WTC11 (cell line): ENCODE data around the gene SNRPA. TPM values are rescaled to one million over a fixed set of nuclear protein-coding genes. Genes with fewer than 3 reads are reported as not detected.
A peak's percentile ranks its signal among the peaks of the same experiment; 100 is the strongest.

Experiments
- ATAC-seq: fragments of 200-7000 bp; cut with Tn5 transposase; 2 replicates; pipeline ENCODE4 v1.10.0; 2021; ENCODE audit warnings: mild to moderate bottlenecking, moderate library complexity
- CTCF ChIA-PET: fragments of 300-600 bp; sonication (Branson Sonifier 250); formaldehyde crosslinking; loops from one replicate; lab custom pipeline; 2021; ENCODE audit warnings: antibody characterized with exemption; lab: Charles Lee
- POLR2A ChIA-PET: fragments of 350-600 bp; sonication (Branson Sonifier 250); formaldehyde crosslinking; loops from one replicate; lab custom pipeline; 2021; ENCODE audit warnings: antibody characterized with exemption; lab: Charles Lee
- DNase-seq: peaks from one replicate; pipeline ENCODE4 v3.0.0; 2021; ENCODE audit warnings: low spot score
- H3K27ac Mint-ChIP-seq: 2 replicates; pipeline ENCODE4 v1.8.0; 2021; ENCODE audit warnings: mixed read lengths
- H3K27me3 Mint-ChIP-seq: 2 replicates; pipeline ENCODE4 v1.8.0; 2021; ENCODE audit warnings: low read depth, mild to moderate bottlenecking, moderate library complexity, mixed read lengths
- H3K36me3 Mint-ChIP-seq: 2 replicates; pipeline ENCODE4 v1.8.0; 2021; ENCODE audit warnings: mixed read lengths
- H3K4me1 Mint-ChIP-seq: 2 replicates; pipeline ENCODE4 v1.8.0; 2022; ENCODE audit warnings: mixed read lengths
- H3K4me3 Mint-ChIP-seq: 2 replicates; pipeline ENCODE4 v1.8.0; 2021; ENCODE audit warnings: mild to moderate bottlenecking, moderate library complexity, mixed read lengths
- H3K9me3 Mint-ChIP-seq: 2 replicates; pipeline ENCODE4 v1.8.0; 2021; ENCODE audit warnings: mixed read lengths
- AR ChIP-seq: fragments of 250-450 bp; sonication (Bioruptor Pico); IDR thresholded peaks from 2 replicates; pipeline ENCODE4 v1.9.0; 2021; ENCODE audit warnings: mild to moderate bottlenecking
- ATF1 ChIP-seq: sonication (generic); formaldehyde crosslinking; IDR thresholded peaks from 2 replicates; pipeline ENCODE4 v1.8.1; 2023; ENCODE audit warnings: mild to moderate bottlenecking, moderate library complexity, missing genetic modification reagents
- E2F1 ChIP-seq: sonication (generic); formaldehyde crosslinking; IDR thresholded peaks from 2 replicates; pipeline ENCODE4 v1.8.0; 2022; ENCODE audit warnings: mild to moderate bottlenecking, missing genetic modification reagents
- GTF2I ChIP-seq: fragments of 250-450 bp; sonication (Bioruptor Pico); conservative IDR thresholded peaks from 2 replicates; pipeline ENCODE4 v1.4.0; 2021; ENCODE audit warnings: mild to moderate bottlenecking
- HMGXB4 ChIP-seq: sonication (generic); formaldehyde crosslinking; IDR thresholded peaks from 2 replicates; pipeline ENCODE4 v1.8.1; 2023; ENCODE audit warnings: mild to moderate bottlenecking, moderate library complexity, missing genetic modification reagents
- NFYB ChIP-seq: sonication (generic); formaldehyde crosslinking; conservative IDR thresholded peaks from 2 replicates; pipeline ENCODE4 v1.8.0; 2022; ENCODE audit warnings: low read depth, missing genetic modification reagents
- TEAD4 ChIP-seq: sonication (generic); formaldehyde crosslinking; IDR thresholded peaks from 2 replicates; pipeline ENCODE4 v1.8.0; 2022; ENCODE audit warnings: mild to moderate bottlenecking, missing genetic modification reagents
- ZNF425 ChIP-seq: fragments of 250-450 bp; sonication (Bioruptor Pico); conservative IDR thresholded peaks from 2 replicates; pipeline ENCODE4 v1.9.0; 2021; ENCODE audit warnings: mild to moderate bottlenecking
- total RNA-seq: library from RNA; stranded (reverse); gene quantifications from 3 replicates; pipeline ENCODE4 v1.2.3, GENCODE V29; 2021
- TF ChIP-seq, protein P1 (sequence below): sonication (generic); formaldehyde crosslinking; IDR thresholded peaks from 2 replicates; pipeline ENCODE4 v1.8.1; 2023; ENCODE audit warnings: mild to moderate bottlenecking, missing genetic modification reagents
- TF ChIP-seq, protein P2 (sequence below): sonication (generic); formaldehyde crosslinking; IDR thresholded peaks from 2 replicates; pipeline ENCODE4 v1.8.1; 2022; ENCODE audit warnings: low read depth, mild to moderate bottlenecking, moderate library complexity, missing genetic modification reagents, borderline replicate concordance

SNRPA gene
- total RNA-seq, 1 experiment from 2014 or later, result 227 TPM

- Mint-ChIP-seq H3K4me3 (no peak overlapping the region), H3K36me3 (peaks cover 9% of the 10 kb centered on the region), H3K27me3 (no peaks in the 10 kb centered on the region), H3K9me3 (no peaks in the 10 kb centered on the region), H3K4me1 (0 out of 2 replicates have a peak, but pooled peaks cover 2% of the 10 kb centered on the region), H3K27ac (peak overlapping the region; percentile 68)
- no peak for ATAC-seq
- no peak for TF ChIP-seq AR (CRISPR knock-in tag)
- TF ChIP-seq, protein P1, sequence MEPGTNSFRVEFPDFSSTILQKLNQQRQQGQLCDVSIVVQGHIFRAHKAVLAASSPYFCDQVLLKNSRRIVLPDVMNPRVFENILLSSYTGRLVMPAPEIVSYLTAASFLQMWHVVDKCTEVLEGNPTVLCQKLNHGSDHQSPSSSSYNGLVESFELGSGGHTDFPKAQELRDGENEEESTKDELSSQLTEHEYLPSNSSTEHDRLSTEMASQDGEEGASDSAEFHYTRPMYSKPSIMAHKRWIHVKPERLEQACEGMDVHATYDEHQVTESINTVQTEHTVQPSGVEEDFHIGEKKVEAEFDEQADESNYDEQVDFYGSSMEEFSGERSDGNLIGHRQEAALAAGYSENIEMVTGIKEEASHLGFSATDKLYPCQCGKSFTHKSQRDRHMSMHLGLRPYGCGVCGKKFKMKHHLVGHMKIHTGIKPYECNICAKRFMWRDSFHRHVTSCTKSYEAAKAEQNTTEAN (CRISPR knock-in tag), result no peak
- no peak for TF ChIP-seq HMGXB4 (CRISPR knock-in tag)
- TF ChIP-seq ZNF425, result no peak
- TF ChIP-seq NFYB (CRISPR knock-in tag), result no peak
- TF ChIP-seq E2F1 (CRISPR knock-in tag), result no peak
- no peak for TF ChIP-seq ATF1 (CRISPR knock-in tag)
- TF ChIP-seq, protein P2, sequence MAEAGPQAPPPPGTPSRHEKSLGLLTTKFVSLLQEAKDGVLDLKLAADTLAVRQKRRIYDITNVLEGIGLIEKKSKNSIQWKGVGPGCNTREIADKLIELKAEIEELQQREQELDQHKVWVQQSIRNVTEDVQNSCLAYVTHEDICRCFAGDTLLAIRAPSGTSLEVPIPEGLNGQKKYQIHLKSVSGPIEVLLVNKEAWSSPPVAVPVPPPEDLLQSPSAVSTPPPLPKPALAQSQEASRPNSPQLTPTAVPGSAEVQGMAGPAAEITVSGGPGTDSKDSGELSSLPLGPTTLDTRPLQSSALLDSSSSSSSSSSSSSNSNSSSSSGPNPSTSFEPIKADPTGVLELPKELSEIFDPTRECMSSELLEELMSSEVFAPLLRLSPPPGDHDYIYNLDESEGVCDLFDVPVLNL (CRISPR knock-in tag), result no peak
- ChIA-PET POLR2A (no interaction called here), CTCF (no interaction called here)
- no peak for DNase-seq
These were observed 40.3 kb downstream of the SNRPA start for GRCh38 chr19:40791349-40791748.

DNA sequence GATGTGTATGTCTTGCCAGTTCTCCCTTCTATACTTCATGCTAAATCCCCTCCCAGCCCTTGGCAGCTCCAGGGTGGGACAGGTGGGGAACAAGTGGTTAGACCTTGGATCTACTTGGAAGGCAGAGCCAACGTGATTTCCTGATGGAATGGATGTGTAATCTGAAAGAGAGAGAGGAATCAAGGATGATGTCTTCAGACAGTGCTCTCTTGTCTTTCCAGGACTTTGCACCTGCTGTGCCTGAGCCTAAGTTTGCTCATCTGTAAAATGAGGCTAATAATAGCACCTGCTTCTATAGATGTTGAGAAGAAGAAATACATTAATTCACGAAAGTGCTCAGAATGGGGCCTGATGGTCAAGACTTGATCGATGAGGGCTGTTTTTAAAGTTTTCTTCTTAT is 41.0 kb downstream of the SNRPA start:
- H3K9me3 Mint-ChIP-seq, result no peaks in the 10 kb centered on the region

More for the DNA sequence above, 41.0 kb downstream of the SNRPA start:
- CTCF ChIA-PET, result interaction anchor here (3.9 kb wide), 1 partner anchor 14 kb away, joined by 17 read pairs; the partner anchor contains the start of gene RAB4B
- TF ChIP-seq TEAD4 (CRISPR knock-in tag), result no peak
- no peak for TF ChIP-seq GTF2I (CRISPR knock-in tag)
- TF ChIP-seq, all 79 proteins: peak for 0
- DNase-seq (no peak), ATAC-seq (no peak)
- Mint-ChIP-seq H3K4me3 (no peak overlapping the region), H3K27ac (no peak overlapping the region), H3K4me1 (no peaks in the 10 kb centered on the region), H3K36me3 (peaks cover 9% of the 10 kb centered on the region), H3K27me3 (no peaks in the 10 kb centered on the region)
- POLR2A ChIA-PET, result no interaction called here
